ENCODE results near the gene KCNG2.

KCNG2 gene

DNA sequence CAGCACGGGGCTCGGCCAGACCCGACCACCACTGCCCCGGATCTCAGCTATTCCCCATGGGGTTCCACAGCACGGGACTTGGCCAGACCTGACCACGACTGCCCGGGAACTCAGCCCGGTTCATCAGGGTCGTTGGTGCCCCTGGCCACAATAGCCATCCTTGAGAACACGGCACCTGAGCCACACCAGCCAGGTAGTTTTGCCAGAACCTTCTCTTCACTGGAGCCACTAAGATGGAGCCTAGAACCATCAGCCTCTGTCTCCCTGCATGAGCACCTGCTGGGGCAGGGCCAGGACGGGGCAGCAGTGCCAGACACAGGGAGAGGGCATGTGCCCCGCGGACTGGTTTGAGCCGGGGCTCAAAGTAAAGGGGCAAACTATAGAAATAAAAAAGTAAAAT, 11.4 kb upstream of the KCNG2 start:
- no peaks in the 10 kb centered on the region for H3K27me3 ChIP-seq (ENCODE audit: insufficient read depth, low read length, poor library complexity, severe bottlenecking)
- no peaks in the 10 kb centered on the region for H3K79me2 ChIP-seq (ENCODE audit: insufficient read depth, low read length)
- no peak overlapping the region for H3K4me2 ChIP-seq (ENCODE audit: low read depth, low read length, poor library complexity, severe bottlenecking)
- no peaks in the 10 kb centered on the region for H3K9me2 ChIP-seq (replicated peaks; ENCODE audit: low read depth, low read length)
- no peaks in the 10 kb centered on the region for H3K4me1 ChIP-seq (ENCODE audit: insufficient read depth, low read length, poor library complexity, severe bottlenecking)
- H3K4me3 ChIP-seq (ENCODE audit: low read length, poor library complexity, severe bottlenecking), result no peak overlapping the region
- no peak overlapping the region for H3K9ac ChIP-seq (ENCODE audit: low read depth, low read length, poor library complexity, severe bottlenecking)
- H2AFZ ChIP-seq (ENCODE audit: low read length), result no peak overlapping the region
- H3F3A ChIP-seq (ENCODE audit: low read depth), result no peaks in the 10 kb centered on the region
- no peak for TF ChIP-seq EZH2phosphoT487 (IDR thresholded peaks at IDR 0.05; ENCODE audit: borderline replicate concordance)
- TF ChIP-seq, protein P1, sequence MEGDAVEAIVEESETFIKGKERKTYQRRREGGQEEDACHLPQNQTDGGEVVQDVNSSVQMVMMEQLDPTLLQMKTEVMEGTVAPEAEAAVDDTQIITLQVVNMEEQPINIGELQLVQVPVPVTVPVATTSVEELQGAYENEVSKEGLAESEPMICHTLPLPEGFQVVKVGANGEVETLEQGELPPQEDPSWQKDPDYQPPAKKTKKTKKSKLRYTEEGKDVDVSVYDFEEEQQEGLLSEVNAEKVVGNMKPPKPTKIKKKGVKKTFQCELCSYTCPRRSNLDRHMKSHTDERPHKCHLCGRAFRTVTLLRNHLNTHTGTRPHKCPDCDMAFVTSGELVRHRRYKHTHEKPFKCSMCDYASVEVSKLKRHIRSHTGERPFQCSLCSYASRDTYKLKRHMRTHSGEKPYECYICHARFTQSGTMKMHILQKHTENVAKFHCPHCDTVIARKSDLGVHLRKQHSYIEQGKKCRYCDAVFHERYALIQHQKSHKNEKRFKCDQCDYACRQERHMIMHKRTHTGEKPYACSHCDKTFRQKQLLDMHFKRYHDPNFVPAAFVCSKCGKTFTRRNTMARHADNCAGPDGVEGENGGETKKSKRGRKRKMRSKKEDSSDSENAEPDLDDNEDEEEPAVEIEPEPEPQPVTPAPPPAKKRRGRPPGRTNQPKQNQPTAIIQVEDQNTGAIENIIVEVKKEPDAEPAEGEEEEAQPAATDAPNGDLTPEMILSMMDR (conservative IDR thresholded peaks at IDR 0.05; ENCODE audit: low read length), result no peak
- H4K20me1 ChIP-seq (ENCODE audit: insufficient read depth, low read length, poor library complexity, severe bottlenecking), result no peaks in the 10 kb centered on the region
- peaks cover 28% of the 10 kb centered on the region; the same call in 1 of the 2 replicates for H3K9me3 ChIP-seq (ENCODE audit: insufficient read depth, low read depth, low read length)
- H3K36me3 ChIP-seq (ENCODE audit: insufficient read depth, low read length), result no peaks in the 10 kb centered on the region

DNA sequence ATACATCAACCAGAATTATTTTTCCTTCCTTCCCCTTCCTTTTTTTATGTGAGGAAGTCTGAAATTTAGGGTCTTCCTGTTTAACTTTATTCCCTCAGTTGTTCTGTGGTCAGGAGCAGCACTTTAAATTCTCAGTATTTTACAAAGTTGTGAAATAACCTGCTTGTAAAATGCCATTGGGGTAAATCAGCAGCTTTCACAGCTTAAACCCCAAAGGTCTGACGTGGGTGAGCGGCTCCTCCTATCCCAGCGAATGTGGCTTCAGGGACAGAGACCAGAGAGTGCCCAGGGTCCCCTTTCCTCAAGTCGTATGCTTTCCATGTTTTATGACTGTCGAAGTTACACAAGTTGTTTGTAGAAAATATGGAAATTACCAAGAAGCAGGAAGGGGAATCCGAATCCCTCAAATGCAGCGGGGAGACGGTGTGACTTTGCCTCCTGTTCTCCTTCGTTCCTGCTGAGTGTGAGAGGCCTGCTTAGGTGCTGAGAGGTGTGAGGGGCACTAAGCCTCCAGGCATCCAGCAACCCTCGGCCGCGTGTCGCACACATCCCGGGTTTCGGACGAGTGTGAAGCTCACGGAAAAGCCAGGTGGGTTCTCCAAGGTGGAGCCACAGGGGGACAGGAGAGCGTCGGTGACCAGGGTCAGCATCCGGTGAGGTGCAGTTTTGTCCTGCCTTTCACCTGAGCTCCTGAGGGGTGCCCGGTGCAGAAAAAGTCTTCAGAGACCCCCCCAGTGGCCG, 10.8 kb upstream of the KCNG2 start:
- Histone ChIP-seq H3K27me3 (ENCODE audit: insufficient read depth, low read length, poor library complexity, severe bottlenecking) (no peaks in the 10 kb centered on the region), H3K4me2 (ENCODE audit: low read depth, low read length, poor library complexity, severe bottlenecking) (no peak overlapping the region), H3K9me3 (ENCODE audit: insufficient read depth, low read depth, low read length) (peaks cover 27% of the 10 kb centered on the region; the same call in 1 of the 2 replicates)

GRCh38 chr18:79787527-79787864, 10.2 kb upstream of the KCNG2 start:
- no peak overlapping the region for H3K4me3 ChIP-seq (ENCODE audit: low read length, poor library complexity, severe bottlenecking)

More for the DNA sequence above, 10.8 kb upstream of the KCNG2 start:
- Histone ChIP-seq H3K4me1 (ENCODE audit: insufficient read depth, low read length, poor library complexity, severe bottlenecking) (no peaks in the 10 kb centered on the region), H3K4me3 (ENCODE audit: low read length, poor library complexity, severe bottlenecking) (no peak overlapping the region), H4K20me1 (ENCODE audit: insufficient read depth, low read length, poor library complexity, severe bottlenecking) (no peaks in the 10 kb centered on the region), H3K9ac (ENCODE audit: low read depth, low read length, poor library complexity, severe bottlenecking) (no peak overlapping the region), H3F3A (ENCODE audit: low read depth) (no peaks in the 10 kb centered on the region), H3K79me2 (ENCODE audit: insufficient read depth, low read length) (no peaks in the 10 kb centered on the region), H3K36me3 (ENCODE audit: insufficient read depth, low read length) (no peaks in the 10 kb centered on the region), H3K9me2 (replicated peaks; ENCODE audit: low read depth, low read length) (no peaks in the 10 kb centered on the region), H2AFZ (ENCODE audit: low read length) (no peak overlapping the region)
- no peak for TF ChIP-seq EZH2phosphoT487 (IDR thresholded peaks at IDR 0.05; ENCODE audit: borderline replicate concordance)
- TF ChIP-seq, protein P1 (conservative IDR thresholded peaks at IDR 0.05; ENCODE audit: low read length), result no peak

More at GRCh38 chr18:79787527-79787864, 10.2 kb upstream of the KCNG2 start:
- no peak overlapping the region for H3K4me2 ChIP-seq (ENCODE audit: low read depth, low read length, poor library complexity, severe bottlenecking)
- no peaks in the 10 kb centered on the region for H3K4me1 ChIP-seq (ENCODE audit: insufficient read depth, low read length, poor library complexity, severe bottlenecking)
- H3F3A ChIP-seq (ENCODE audit: low read depth), result no peaks in the 10 kb centered on the region
- H4K20me1 ChIP-seq (ENCODE audit: insufficient read depth, low read length, poor library complexity, severe bottlenecking), result no peaks in the 10 kb centered on the region
- H3K79me2 ChIP-seq (ENCODE audit: insufficient read depth, low read length), result no peaks in the 10 kb centered on the region
- H3K36me3 ChIP-seq (ENCODE audit: insufficient read depth, low read length), result no peaks in the 10 kb centered on the region
- TF ChIP-seq, protein P1 (conservative IDR thresholded peaks at IDR 0.05; ENCODE audit: low read length), result no peak
- no peak for TF ChIP-seq EZH2phosphoT487 (IDR thresholded peaks at IDR 0.05; ENCODE audit: borderline replicate concordance)
- no peaks in the 10 kb centered on the region for H3K27me3 ChIP-seq (ENCODE audit: insufficient read depth, low read length, poor library complexity, severe bottlenecking)
- H2AFZ ChIP-seq (ENCODE audit: low read length), result no peak overlapping the region
- H3K9me2 ChIP-seq (replicated peaks; ENCODE audit: low read depth, low read length), result no peaks in the 10 kb centered on the region
- no peak overlapping the region for H3K9ac ChIP-seq (ENCODE audit: low read depth, low read length, poor library complexity, severe bottlenecking)
- H3K9me3 ChIP-seq (ENCODE audit: insufficient read depth, low read depth, low read length), result peaks cover 27% of the 10 kb centered on the region; the same call in 1 of the 2 replicates

All from Loucy (cell line).